ENCODE measurements around the gene ODF2L.

GRCh38 chr1:86394416-86394815 lies 1.7 kb downstream of the ODF2L start:
- TF ChIP-seq CTCF (IDR thresholded peaks at IDR 0.05), result no peak
- no peak for TF ChIP-seq POLR2A (IDR thresholded peaks at IDR 0.05)

Measured in adrenal gland (tissue), 5 donors.